Mesendoderm (in vitro differentiated cells): ENCODE data around the gene CD164.
A peak's percentile ranks its signal among the peaks of the same experiment; 100 is the strongest.

Source experiments
- DNase-seq: peaks from one replicate; pipeline ENCODE4 v3.0.0; 2013
- H2AK5ac ChIP-seq: 2 replicates; pipeline ENCODE4 v1.6.1; 2013; ENCODE audit warnings: low read length, inconsistent platforms
- H2BK120ac ChIP-seq: 2 replicates; pipeline ENCODE4 v1.6.1; 2013; ENCODE audit warnings: low read depth, mild to moderate bottlenecking, low read length, moderate library complexity, mixed read lengths
- H2BK15ac ChIP-seq: replicated peaks from 2 replicates; pipeline ENCODE4 v1.6.1; 2013; ENCODE audit warnings: low read depth, mild to moderate bottlenecking, moderate library complexity
- H2BK5ac ChIP-seq: 2 replicates; pipeline ENCODE4 v1.6.1; 2013; ENCODE audit warnings: low read length, inconsistent platforms
- H3K18ac ChIP-seq: 2 replicates; pipeline ENCODE4 v1.6.1; 2013; ENCODE audit warnings: mild to moderate bottlenecking, low read length, mixed read lengths
- H3K23ac ChIP-seq: one replicate; pipeline ENCODE4 v1.6.1; 2013; ENCODE audit warnings: low read length
- H3K27ac ChIP-seq: 2 replicates; pipeline ENCODE4 v1.5.1; 2013; ENCODE audit warnings: low read depth, mild to moderate bottlenecking, inconsistent platforms, low read length, moderate library complexity
- H3K27me3 ChIP-seq: 2 replicates; pipeline ENCODE4 v1.6.1; 2013; ENCODE audit warnings: low read length, control low read depth, mild to moderate bottlenecking, inconsistent platforms; ENCODE audit not compliant: insufficient read depth, poor library complexity
- H3K36me3 ChIP-seq: 2 replicates; pipeline ENCODE4 v1.6.1; 2013; ENCODE audit warnings: low read length, inconsistent platforms; ENCODE audit not compliant: control insufficient read depth, insufficient read depth
- H3K4ac ChIP-seq: one replicate; pipeline ENCODE4 v1.6.1; 2013; ENCODE audit warnings: low read depth, mild to moderate bottlenecking, low read length, moderate library complexity
- H3K4me1 ChIP-seq: 2 replicates; pipeline ENCODE4 v1.6.1; 2013; ENCODE audit warnings: low read depth, low read length, inconsistent platforms; ENCODE audit not compliant: control insufficient read depth
- H3K4me2 ChIP-seq: 2 replicates; pipeline ENCODE4 v1.6.1; 2013; ENCODE audit warnings: low read length
- H3K4me3 ChIP-seq: 2 replicates; pipeline ENCODE4 v1.5.1; 2013; ENCODE audit warnings: mild to moderate bottlenecking, low read length
- H3K56ac ChIP-seq: one replicate; pipeline ENCODE4 v1.6.1; 2013; ENCODE audit warnings: low read length
- H3K79me1 ChIP-seq: 2 replicates; pipeline ENCODE4 v1.6.1; 2013; ENCODE audit warnings: low read length, inconsistent platforms
- H3K79me2 ChIP-seq: 2 replicates; pipeline ENCODE4 v1.6.1; 2013; ENCODE audit warnings: mild to moderate bottlenecking, low read length; ENCODE audit not compliant: control insufficient read depth, insufficient read depth
- H3K9ac ChIP-seq: 2 replicates; pipeline ENCODE4 v1.6.1; 2013; ENCODE audit warnings: low read length, inconsistent platforms
- H4K5ac ChIP-seq: one replicate; pipeline ENCODE4 v1.6.1; 2013; ENCODE audit warnings: low read length
- H4K8ac ChIP-seq: one replicate; pipeline ENCODE4 v1.6.1; 2013; ENCODE audit warnings: low read depth, mild to moderate bottlenecking, control low read depth, low read length, moderate library complexity
- WGBS: extraction: QIAGEN DNeasy Blood & Tissue Kit; methylation state at CpG from one replicate; pipeline ENCODE4 v1.1.7; 2013; ENCODE audit warnings: low lambda C conversion rate, missing lambda C conversion rate; ENCODE audit not compliant: insufficient coverage; ENCODE audit errors: extremely low coverage; 5-methylcytosine and 5-hydroxymethylcytosine counted together

Gene CD164

DNA sequence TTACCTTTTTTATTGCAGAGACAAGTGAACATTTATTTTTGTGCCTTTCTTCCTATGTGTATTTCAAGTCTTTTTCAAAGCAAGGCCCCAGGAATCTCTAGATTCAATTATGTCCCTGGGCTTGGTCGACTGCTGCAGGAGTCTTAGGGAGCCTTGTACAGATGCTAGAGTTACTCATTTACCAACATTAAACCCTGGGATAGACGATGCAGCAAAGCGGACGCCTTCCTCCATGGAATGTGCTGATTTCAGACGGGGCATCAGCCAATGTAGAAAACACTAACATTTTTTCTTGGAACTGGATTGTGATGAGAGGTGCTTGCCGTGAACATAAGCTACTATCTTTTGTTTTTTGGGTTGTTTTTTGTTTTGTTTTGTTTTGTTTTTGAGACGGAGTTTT lies 55.9 kb downstream of the CD164 start:
- H2BK5ac ChIP-seq: no peak overlapping the region

GRCh38 chr6:109325400-109325801 lies 56.9 kb downstream of the CD164 start:
- no peak overlapping the region for H2BK15ac ChIP-seq
- H3K18ac ChIP-seq: no peak overlapping the region
- H3K79me1 ChIP-seq: no peaks in the 10 kb centered on the region
- no peak overlapping the region for H4K8ac ChIP-seq
- H3K9ac ChIP-seq: no peak overlapping the region
- no peak overlapping the region for H3K4ac ChIP-seq
- H3K56ac ChIP-seq: no peak overlapping the region
- H4K5ac ChIP-seq: no peak overlapping the region
- no peak overlapping the region for H2BK120ac ChIP-seq
- no peak overlapping the region for H3K4me3 ChIP-seq
- no peak for DNase-seq
- no CpG with 5 or more reads among the region's 8 CpGs for WGBS
- H2BK5ac ChIP-seq: no peak overlapping the region
- no peaks in the 10 kb centered on the region for H3K36me3 ChIP-seq
- no peak overlapping the region for H3K27ac ChIP-seq
- H3K23ac ChIP-seq: no peak overlapping the region
- H3K27me3 ChIP-seq: no peaks in the 10 kb centered on the region
- H3K4me1 ChIP-seq: no peaks in the 10 kb centered on the region
- no peak overlapping the region for H2AK5ac ChIP-seq
- H3K4me2 ChIP-seq: no peak overlapping the region
- H3K79me2 ChIP-seq: no peaks in the 10 kb centered on the region

More for the DNA sequence above, 55.9 kb downstream of the CD164 start:
- no peak overlapping the region for H3K4me2 ChIP-seq
- H2BK120ac ChIP-seq: no peak overlapping the region
- H3K4me3 ChIP-seq: no peak overlapping the region
- no peak overlapping the region for H4K5ac ChIP-seq
- no peak overlapping the region for H3K56ac ChIP-seq
- no peak overlapping the region for H2AK5ac ChIP-seq
- no peaks in the 10 kb centered on the region for H3K4me1 ChIP-seq
- H3K27ac ChIP-seq: no peak overlapping the region
- H3K79me1 ChIP-seq: no peaks in the 10 kb centered on the region
- no CpG with 5 or more reads among the region's 7 CpGs for WGBS
- H4K8ac ChIP-seq: no peak overlapping the region
- no peaks in the 10 kb centered on the region for H3K79me2 ChIP-seq
- H3K23ac ChIP-seq: no peak overlapping the region
- H2BK15ac ChIP-seq: no peak overlapping the region
- no peak overlapping the region for H3K18ac ChIP-seq
- H3K4ac ChIP-seq: no peak overlapping the region
- DNase-seq: no peak
- H3K27me3 ChIP-seq: no peaks in the 10 kb centered on the region
- no peaks in the 10 kb centered on the region for H3K36me3 ChIP-seq
- no peak overlapping the region for H3K9ac ChIP-seq

GRCh38 chr6:109323241-109323640 lies 59.0 kb downstream of the CD164 start:
- Histone ChIP-seq H3K4me1 (no peaks in the 10 kb centered on the region), H3K4me2 (no peak overlapping the region), H4K5ac (no peak overlapping the region), H3K4me3 (no peak overlapping the region), H2BK120ac (no peak overlapping the region), H3K23ac (no peak overlapping the region), H3K27me3 (no peaks in the 10 kb centered on the region), H3K36me3 (no peaks in the 10 kb centered on the region), H3K4ac (no peak overlapping the region), H2AK5ac (no peak overlapping the region), H3K27ac (no peak overlapping the region), H3K9ac (no peak overlapping the region), H3K79me1 (no peaks in the 10 kb centered on the region), H2BK15ac (no peak overlapping the region), H3K79me2 (no peaks in the 10 kb centered on the region), H3K56ac (no peak overlapping the region), H3K18ac (no peak overlapping the region), H4K8ac (no peak overlapping the region), H2BK5ac (no peak overlapping the region)
- no CpG with 5 or more reads among the region's 5 CpGs for WGBS
- DNase-seq: no peak

GRCh38 chr6:109322825-109323224 lies 59.4 kb downstream of the CD164 start:
- Histone ChIP-seq H3K18ac (no peak overlapping the region), H3K79me1 (no peaks in the 10 kb centered on the region), H3K56ac (no peak overlapping the region), H4K8ac (no peak overlapping the region), H2AK5ac (no peak overlapping the region), H3K27ac (no peak overlapping the region), H3K79me2 (no peaks in the 10 kb centered on the region), H3K27me3 (no peaks in the 10 kb centered on the region), H3K4me2 (no peak overlapping the region), H2BK15ac (no peak overlapping the region), H4K5ac (no peak overlapping the region), H3K36me3 (no peaks in the 10 kb centered on the region), H3K4me3 (no peak overlapping the region), H3K23ac (no peak overlapping the region), H2BK120ac (no peak overlapping the region), H3K4me1 (no peaks in the 10 kb centered on the region), H2BK5ac (no peak overlapping the region), H3K4ac (no peak overlapping the region), H3K9ac (no peak overlapping the region)
- no peak for DNase-seq
- WGBS: no CpG with 5 or more reads among the region's 2 CpGs

DNA sequence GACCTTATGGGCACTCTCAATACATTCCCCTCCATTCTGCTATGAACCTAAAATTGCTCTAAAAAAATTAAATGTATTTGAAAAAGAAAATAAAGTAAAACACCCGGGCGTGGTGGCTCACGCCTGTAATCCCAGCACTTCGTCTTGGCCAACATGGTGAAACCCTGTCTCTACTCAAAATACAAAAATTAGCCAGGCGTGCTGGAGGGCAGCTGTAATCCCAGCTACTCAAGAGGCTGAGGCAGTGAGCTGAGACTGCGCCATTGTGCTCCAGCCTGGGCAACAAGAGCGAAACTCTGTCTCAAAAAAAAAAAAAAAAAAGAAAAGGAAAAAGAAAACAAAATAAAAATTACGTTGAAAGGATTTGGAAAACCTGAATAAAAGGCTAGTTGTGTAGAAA lies 60.5 kb downstream of the CD164 start:
- Histone ChIP-seq H3K4me2 (no peak overlapping the region), H3K23ac (no peak overlapping the region), H3K36me3 (no peaks in the 10 kb centered on the region), H3K56ac (no peak overlapping the region), H3K4ac (no peak overlapping the region), H3K79me1 (no peaks in the 10 kb centered on the region), H2BK120ac (no peak overlapping the region), H3K9ac (no peak overlapping the region), H3K27ac (no peak overlapping the region), H2AK5ac (no peak overlapping the region), H4K5ac (no peak overlapping the region), H3K4me3 (no peak overlapping the region), H2BK5ac (no peak overlapping the region), H4K8ac (no peak overlapping the region), H3K4me1 (no peaks in the 10 kb centered on the region), H3K18ac (no peak overlapping the region), H2BK15ac (no peak overlapping the region), H3K27me3 (no peaks in the 10 kb centered on the region), H3K79me2 (no peaks in the 10 kb centered on the region)
- no peak for DNase-seq
- no CpG with 5 or more reads among the region's 8 CpGs for WGBS

GRCh38 chr6:109320072-109320471 lies 62.2 kb downstream of the CD164 start:
- H3K23ac ChIP-seq: no peak overlapping the region
- peak; percentile 11 for DNase-seq
- no peak overlapping the region for H4K5ac ChIP-seq
- no peak overlapping the region for H3K4ac ChIP-seq
- H2BK120ac ChIP-seq: no peak overlapping the region
- H3K79me1 ChIP-seq: no peaks in the 10 kb centered on the region
- H3K18ac ChIP-seq: no peak overlapping the region
- H3K4me2 ChIP-seq: no peak overlapping the region
- no peaks in the 10 kb centered on the region for H3K4me1 ChIP-seq
- H4K8ac ChIP-seq: no peak overlapping the region
- no peak overlapping the region for H2BK15ac ChIP-seq
- H2BK5ac ChIP-seq: no peak overlapping the region
- no peak overlapping the region for H2AK5ac ChIP-seq
- H3K27me3 ChIP-seq: no peaks in the 10 kb centered on the region
- no peak overlapping the region for H3K4me3 ChIP-seq
- no peaks in the 10 kb centered on the region for H3K79me2 ChIP-seq
- H3K27ac ChIP-seq: no peak overlapping the region
- no peak overlapping the region for H3K56ac ChIP-seq
- no CpG with 5 or more reads among the region's 2 CpGs for WGBS
- no peak overlapping the region for H3K9ac ChIP-seq
- H3K36me3 ChIP-seq: no peaks in the 10 kb centered on the region
